ENCODE data around the gene RARB. TPM values are rescaled to one million over a fixed set of nuclear protein-coding genes. Genes with fewer than 3 reads are reported as not detected.

The RARB gene
- total RNA-seq, 4 donors from 2014 or later = 13.1 to 45.8 (median 25.3) TPM

- Histone ChIP-seq H3K36me3 (peaks cover 0 to 59% of the 10 kb centered on the region in 2 donors), H3K4me3 (no peak overlapping the region)
- WGBS, 2 donors (ENCODE audit: low coverage in 1 of 2) = 85 to 95% methylated on average over 3 of the region's 3 CpGs
Measured at GRCh38 chr3:25635038-25635437, 207.0 kb downstream of the RARB start.

More at GRCh38 chr3:25635038-25635437, 207.0 kb downstream of the RARB start:
- Histone ChIP-seq H3K4me1 (no peaks in the 10 kb centered on the region), H3K9me3 (no peaks in the 10 kb centered on the region), H3K27me3 (no peaks in the 10 kb centered on the region), H3K27ac (no peak overlapping the region)
- ATAC-seq = no peak
- TF ChIP-seq POLR2AphosphoS5 (IDR thresholded peaks at IDR 0.05) = no peak
- no peak for TF ChIP-seq CTCF (IDR thresholded peaks at IDR 0.05)
- no peak for TF ChIP-seq POLR2A (IDR thresholded peaks at IDR 0.05)
- TF ChIP-seq EP300 (IDR thresholded peaks at IDR 0.05) = no peak

Small RNA genes within 50 kb of the gene (small RNA-seq; reads per million reads assigned to genes)
- gene RF01161 (0 reads per million in 4 donors), gene RF02271 (0 reads per million in 4 donors)

Other genes with a start within 250 kb of the RARB start
- 100 to 1,000 TPM; 109 to 149 (median 127) TPM for gene TOP2B, start 236.6 kb downstream of the RARB start, total RNA-seq